IMR-90 (cell line): ENCODE measurements around the gene AUTS2.

Source experiments
- CTCF ChIP-seq: conservative IDR thresholded peaks from 2 replicates; pipeline ENCODE4 v1.5.1; 2012; ENCODE audit warnings: mild to moderate bottlenecking, low read depth, low read length, improper control_type of control experiment
- RAD21 ChIP-seq: IDR thresholded peaks from 2 replicates; pipeline ENCODE4 v1.6.1; 2012; ENCODE audit warnings: low read length, improper control_type of control experiment
- USF2 ChIP-seq: fragments of 150-350 bp; IDR thresholded peaks from 2 replicates; pipeline ENCODE4 v1.6.1; 2017; ENCODE audit warnings: mild to moderate bottlenecking, antibody characterized with exemption, low read length, low read depth

- TF ChIP-seq USF2, result no peak
- TF ChIP-seq CTCF, result no peak
- no peak for TF ChIP-seq RAD21
These were observed 907.6 kb downstream of the AUTS2 start for GRCh38 chr7:70505886-70506285.
